G401 (cell line): Measurements from ENCODE around the gene DISP3. TPM values are rescaled to one million over a fixed set of nuclear protein-coding genes. Genes with fewer than 3 reads are reported as not detected.

Experiments
- DNase-seq: peaks from one replicate; pipeline ENCODE4 v3.0.0-alpha.2; 2015; ENCODE audit warnings: low spot score
- in situ Hi-C: cut with HindIII; loops from 2 replicates; pipeline ENCODE4 v1.10.0; 2016; ENCODE audit warnings: low sequenced_read_pairs, mixed read lengths
- total RNA-seq: library from RNA; depleted of rRNA; stranded (reverse); fragments of >200 nt; shearing (Covaris generic); gene quantifications from 2 replicates; pipeline ENCODE4 v1.2.3, GENCODE V29; 2014; rRNA removed

DISP3 gene
- total RNA-seq, 1 experiment from 2014 or later: not detected

DNA sequence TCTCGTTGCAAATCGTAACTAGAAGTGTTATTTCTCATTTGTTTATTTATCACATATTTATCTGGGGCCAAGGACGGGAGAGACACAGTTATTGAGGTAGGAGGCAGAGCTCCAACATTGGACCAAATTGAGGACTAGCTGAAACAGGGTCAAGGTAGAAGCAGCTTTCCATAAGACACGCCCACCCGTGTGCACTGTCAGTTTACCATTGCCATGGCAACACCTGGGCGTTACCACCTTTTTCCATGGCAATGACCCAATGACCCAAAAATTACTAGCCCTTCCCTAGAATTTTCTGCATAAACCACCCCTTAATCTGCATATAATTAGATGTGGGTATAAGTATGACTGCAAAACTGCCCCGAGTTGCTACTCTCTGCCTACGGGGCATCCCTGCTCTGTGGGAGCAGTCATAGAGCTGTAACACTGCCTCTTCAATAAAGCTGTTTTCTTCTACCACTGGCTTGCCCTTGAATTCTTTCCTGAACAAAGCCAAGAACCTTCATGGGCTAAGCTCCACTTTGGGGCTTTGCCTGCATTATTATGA lies 102.6 kb downstream of the DISP3 start:
- in situ Hi-C loops: no loop called here
- no peak for DNase-seq

DNA sequence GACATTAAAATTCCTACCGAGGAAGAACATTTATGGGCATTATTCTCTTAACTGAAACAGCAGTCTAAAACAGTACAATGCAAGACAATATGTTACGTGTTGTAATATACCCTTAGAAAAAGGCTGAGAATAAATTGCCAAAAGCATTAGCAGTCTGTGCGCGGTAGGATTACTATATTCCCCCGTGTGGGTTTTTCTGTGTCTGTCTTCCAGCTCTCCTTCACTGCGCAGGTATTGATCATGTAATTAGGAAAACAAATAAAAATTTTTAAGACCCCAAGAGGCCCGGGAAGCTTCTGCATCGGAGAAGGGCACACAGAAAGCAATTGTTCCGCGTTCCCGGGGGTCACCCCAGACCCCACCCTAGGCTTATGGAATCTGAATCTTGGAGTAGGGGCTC lies 106.4 kb downstream of the DISP3 start:
- DNase-seq: no peak
- in situ Hi-C loops: no loop called here

Other genes starting within 250 kb of the DISP3 start
- 21.5 and 26.7 TPM in 2 replicates for gene MTOR, start 216.6 kb upstream of the DISP3 start, total RNA-seq
- 10.8 and 16.2 TPM in 2 replicates for gene UBIAD1, start 206.0 kb upstream of the DISP3 start, total RNA-seq
- 138 and 175 TPM in 2 replicates for gene FBXO2, start 175.3 kb downstream of the DISP3 start, total RNA-seq
- gene FBXO44, start 175.7 kb downstream of the DISP3 start, total RNA-seq: 37.7 and 39.7 TPM in 2 replicates
- gene FBXO6, start 185.0 kb downstream of the DISP3 start, total RNA-seq: 3.1 TPM in 1 of 2 replicates, not detected in the other
- 144 and 155 TPM in 2 replicates for gene MAD2L2, start 202.0 kb downstream of the DISP3 start, total RNA-seq
- 0.14 and 1.4 TPM in 2 replicates for gene DRAXIN, start 212.6 kb downstream of the DISP3 start, total RNA-seq